Activated CD4-positive, alpha-beta memory T cell treated with anti-CD3 and anti-CD28 coated beads for 36 hours (primary cell): Measurements from ENCODE around the gene NDRG4. TPM values are rescaled to one million over a fixed set of nuclear protein-coding genes. Genes with fewer than 3 reads are reported as not detected.
"Not testable (repeated sequence)": the region's sequence is repeated elsewhere in the genome, so short reads cannot be mapped to it uniquely, and the experiment has no call there.

Experiments
- CTCF ChIA-PET: fragments of 350-600 bp; sonication (Branson Sonifier 250); formaldehyde crosslinking; loops from one replicate; lab custom pipeline; 2021; ENCODE audit warnings: antibody characterized with exemption, inconsistent platforms; lab: Charles Lee
- POLR2A ChIA-PET: fragments of 350-600 bp; sonication (Branson Sonifier 250); formaldehyde crosslinking; loops from one replicate; lab custom pipeline; 2021; ENCODE audit warnings: antibody characterized with exemption; lab: Charles Lee
- DNase-seq: peaks from one replicate; pipeline ENCODE4 v3.0.0-alpha.2; 2020
- H3K27ac Mint-ChIP-seq: one replicate; pipeline ENCODE4 v1.8.0; 2021; ENCODE audit warnings: mixed read lengths
- H3K27me3 Mint-ChIP-seq: one replicate; pipeline ENCODE4 v1.8.0; 2021; ENCODE audit warnings: mixed read lengths
- H3K36me3 Mint-ChIP-seq: one replicate; pipeline ENCODE4 v1.8.0; 2021; ENCODE audit warnings: mixed read lengths
- H3K4me1 Mint-ChIP-seq: one replicate; pipeline ENCODE4 v1.8.0; 2021; ENCODE audit warnings: low read depth, mixed read lengths
- H3K4me3 Mint-ChIP-seq: one replicate; pipeline ENCODE4 v1.8.0; 2021; ENCODE audit warnings: mild to moderate bottlenecking, mixed read lengths
- H3K9me3 Mint-ChIP-seq: one replicate; pipeline ENCODE4 v1.8.0; 2021; ENCODE audit warnings: mixed read lengths
- intact Hi-C: fragments of 100-400 bp; cut with micrococcal nuclease; formaldehyde crosslinking; loops from one replicate; pipeline ENCODE4 v1.15.1; 2023
- total RNA-seq, 2 experiments: library from RNA; stranded (reverse); gene quantifications; one replicate each; pipeline ENCODE4 v1.2.3, GENCODE V29; 2021

NDRG4 gene
- total RNA-seq, 2 experiments from 2014 or later, result 1.3 to 1.6 TPM

GRCh38 chr16:58487566-58488351 lies 12.2 kb upstream of the NDRG4 start:
- DNase-seq, result peak; percentile 78
- no peaks in the 10 kb centered on the region for H3K9me3 Mint-ChIP-seq
- no peak overlapping the region for H3K27ac Mint-ChIP-seq
- H3K4me1 Mint-ChIP-seq, result no peaks in the 10 kb centered on the region
- H3K4me3 Mint-ChIP-seq, result no peak overlapping the region
- POLR2A ChIA-PET, result interaction anchor here (1.0 kb wide), 1 partner anchor 151 kb away, joined by 6 read pairs; no protein-coding TSS in a partner anchor
- no peaks in the 10 kb centered on the region for H3K36me3 Mint-ChIP-seq
- H3K27me3 Mint-ChIP-seq, result peaks cover 2% of the 10 kb centered on the region
- CTCF ChIA-PET, result interaction anchor here (0.6 to 10.9 kb wide), 25 partner anchors 9 to 268 kb away, joined by 3 to 286 read pairs (median 5); no protein-coding TSS in a partner anchor
- intact Hi-C loops, result loop anchor here (1.0 to 10.0 kb wide), 2 partner anchors 151 to 463 kb away; partner anchors contain the start of gene MMP15

GRCh38 chr16:58488531-58488930 lies 11.4 kb upstream of the NDRG4 start:
- DNase-seq, result no peak
- Mint-ChIP-seq H3K27ac (no peak overlapping the region), H3K4me3 (no peak overlapping the region), H3K36me3 (no peaks in the 10 kb centered on the region), H3K4me1 (no peaks in the 10 kb centered on the region), H3K9me3 (no peaks in the 10 kb centered on the region), H3K27me3 (peaks cover under 1% of the 10 kb centered on the region)
- intact Hi-C loops, result loop anchor here (10.0 kb wide), 1 partner anchor 464 kb away; the partner anchor contains the start of gene MMP15
- ChIA-PET POLR2A (no interaction called here), CTCF (interaction anchor here (1.1 to 10.9 kb wide), 15 partner anchors 10 to 267 kb away, joined by 3 to 286 read pairs (median 5); no protein-coding TSS in a partner anchor)

- no peak for DNase-seq
- H3K27me3 Mint-ChIP-seq, result peaks cover 1% of the 10 kb centered on the region
- H3K27ac Mint-ChIP-seq, result no peak overlapping the region
- intact Hi-C loops, result no loop called here
- no peaks in the 10 kb centered on the region for H3K9me3 Mint-ChIP-seq
- ChIA-PET CTCF (interaction anchor here (3.3 to 10.9 kb wide), 2 partner anchors 154 to 266 kb away, joined by 22 to 286 read pairs; no protein-coding TSS in a partner anchor), POLR2A (no interaction called here)
- no peak overlapping the region for H3K4me3 Mint-ChIP-seq
- H3K4me1 Mint-ChIP-seq, result peaks cover 3% of the 10 kb centered on the region
- no peaks in the 10 kb centered on the region for H3K36me3 Mint-ChIP-seq
Observed at GRCh38 chr16:58490065-58490464, 9.9 kb upstream of the NDRG4 start.

- H3K9me3 Mint-ChIP-seq, H3K36me3 Mint-ChIP-seq, DNase-seq, POLR2A ChIA-PET, H3K27me3 Mint-ChIP-seq, H3K27ac Mint-ChIP-seq, intact Hi-C loops, H3K4me3 Mint-ChIP-seq, H3K4me1 Mint-ChIP-seq: not testable (repeated sequence)
- CTCF ChIA-PET, result interaction anchor here (10.9 kb wide), 1 partner anchor 154 kb away, joined by 286 read pairs; no protein-coding TSS in a partner anchor
Observed at GRCh38 chr16:58490539-58490938, 9.4 kb upstream of the NDRG4 start.

GRCh38 chr16:58492066-58492465 lies 7.9 kb upstream of the NDRG4 start:
- Mint-ChIP-seq H3K4me1 (peaks cover 15% of the 10 kb centered on the region), H3K36me3 (no peaks in the 10 kb centered on the region), H3K27ac (no peak overlapping the region), H3K9me3 (no peaks in the 10 kb centered on the region), H3K4me3 (no peak overlapping the region), H3K27me3 (peaks cover 1% of the 10 kb centered on the region)
- no peak for DNase-seq
- ChIA-PET POLR2A (no interaction called here), CTCF (interaction anchor here (10.9 kb wide), 1 partner anchor 156 kb away, joined by 286 read pairs; no protein-coding TSS in a partner anchor)
- intact Hi-C loops, result no loop called here

- Mint-ChIP-seq H3K9me3 (no peaks in the 10 kb centered on the region), H3K4me1 (peaks cover 15% of the 10 kb centered on the region), H3K4me3 (no peak overlapping the region), H3K36me3 (no peaks in the 10 kb centered on the region), H3K27ac (no peak overlapping the region), H3K27me3 (peaks cover 1% of the 10 kb centered on the region)
- ChIA-PET CTCF (interaction anchor here (1.8 to 10.9 kb wide), 2 partner anchors 157 to 263 kb away, joined by 8 to 286 read pairs; no protein-coding TSS in a partner anchor), POLR2A (no interaction called here)
- no peak for DNase-seq
- intact Hi-C loops, result no loop called here
Observed at GRCh38 chr16:58492735-58493134, 7.2 kb upstream of the NDRG4 start.

- DNase-seq, result no peak
- Mint-ChIP-seq H3K4me3 (no peak overlapping the region), H3K36me3 (no peaks in the 10 kb centered on the region), H3K9me3 (no peaks in the 10 kb centered on the region), H3K27me3 (peaks cover 1% of the 10 kb centered on the region), H3K4me1 (peaks cover 15% of the 10 kb centered on the region), H3K27ac (no peak overlapping the region)
- POLR2A ChIA-PET, result no interaction called here
- CTCF ChIA-PET, result interaction anchor here (0.7 to 10.9 kb wide), 4 partner anchors 9 to 262 kb away, joined by 3 to 286 read pairs (median 6); no protein-coding TSS in a partner anchor
- intact Hi-C loops, result no loop called here
Observed at GRCh38 chr16:58493756-58494431, 6.0 kb upstream of the NDRG4 start.

DNA sequence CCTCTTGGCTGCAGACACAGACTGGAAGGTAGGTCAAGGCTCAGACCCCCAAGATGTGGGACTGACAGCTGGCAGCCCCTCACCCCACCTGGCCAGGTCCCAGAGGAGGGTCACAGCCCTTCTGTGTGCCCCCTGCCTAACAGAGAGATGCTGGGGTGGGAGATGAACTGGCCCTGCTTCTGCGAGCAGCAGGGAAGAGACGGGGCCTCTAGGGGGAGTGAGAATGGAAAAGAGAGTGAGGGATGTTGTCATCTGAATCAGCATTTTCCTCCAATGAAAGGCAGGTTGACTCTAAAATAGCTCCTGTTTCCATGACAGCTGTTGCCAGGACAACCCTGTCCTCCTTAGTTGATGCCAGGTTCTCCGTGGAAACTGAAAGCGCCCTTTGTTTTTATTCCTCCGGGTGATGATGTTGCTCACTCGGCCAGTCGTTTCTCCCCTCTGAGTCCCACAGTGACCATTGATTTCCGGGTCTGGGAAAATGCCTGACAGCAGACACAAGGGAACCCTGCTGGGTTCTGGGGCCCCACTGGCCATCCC lies 4.9 kb upstream of the NDRG4 start:
- DNase-seq, result peak; percentile 85
- Mint-ChIP-seq H3K27ac (no peak overlapping the region), H3K9me3 (no peaks in the 10 kb centered on the region), H3K27me3 (peaks cover 1% of the 10 kb centered on the region), H3K36me3 (no peaks in the 10 kb centered on the region), H3K4me3 (no peak overlapping the region), H3K4me1 (peaks cover 15% of the 10 kb centered on the region)
- ChIA-PET POLR2A (interaction anchor here (1.6 kb wide), 1 partner anchor 23 kb away, joined by 3 read pairs; no protein-coding TSS in a partner anchor), CTCF (interaction anchor here (0.8 to 10.9 kb wide), 8 partner anchors 9 to 261 kb away, joined by 3 to 286 read pairs (median 4); no protein-coding TSS in a partner anchor)
- intact Hi-C loops, result loop anchor here (1.0 to 5.0 kb wide), 2 partner anchors 239 to 262 kb away; partner anchors contain the start of gene GOT2

DNA sequence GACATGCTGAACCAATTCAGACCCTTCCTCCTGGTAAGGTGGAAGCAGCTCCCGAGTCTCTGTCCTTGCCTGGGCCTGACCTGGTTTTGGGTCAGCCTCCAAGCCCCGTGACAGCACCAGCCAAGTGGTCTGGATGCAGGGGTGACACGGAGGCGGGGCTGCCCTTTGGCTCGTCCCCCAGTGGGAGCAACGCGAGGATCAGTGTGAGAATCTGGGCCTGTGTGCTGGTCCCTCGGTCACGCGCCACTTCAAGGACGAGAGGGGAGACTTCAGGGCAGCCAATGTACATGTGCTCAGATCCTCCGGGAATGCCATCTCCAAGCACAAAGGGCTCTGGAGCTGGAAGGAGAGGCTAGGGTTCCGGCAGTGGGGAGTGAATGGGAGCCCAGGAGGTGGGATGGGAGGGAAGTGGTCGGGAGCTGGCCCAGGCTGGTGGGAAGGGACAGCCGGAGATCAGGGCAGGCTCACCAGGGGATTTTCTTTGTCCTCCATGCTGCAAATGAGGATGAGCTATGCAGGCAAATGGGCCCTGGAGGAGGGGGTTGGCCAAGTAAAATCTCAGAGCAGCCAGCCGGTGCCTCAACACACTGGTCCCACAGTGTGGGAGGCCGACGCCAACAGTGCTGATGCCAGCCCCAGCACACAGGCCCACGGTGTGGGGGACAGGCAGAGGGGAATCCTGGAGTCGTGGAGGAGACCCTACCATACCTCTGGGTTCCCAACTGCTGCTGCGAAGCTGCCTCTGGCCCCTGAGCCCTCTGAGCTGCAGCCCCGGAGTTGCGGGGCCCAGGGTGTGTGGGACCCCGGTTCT lies 4.2 kb upstream of the NDRG4 start:
- H3K27ac Mint-ChIP-seq, result no peak overlapping the region
- ChIA-PET POLR2A (interaction anchor here (1.6 kb wide), 1 partner anchor 23 kb away, joined by 3 read pairs; no protein-coding TSS in a partner anchor), CTCF (interaction anchor here (0.8 to 10.9 kb wide), 9 partner anchors 8 to 261 kb away, joined by 3 to 286 read pairs (median 5); no protein-coding TSS in a partner anchor)
- no peaks in the 10 kb centered on the region for H3K36me3 Mint-ChIP-seq
- peaks cover 21% of the 10 kb centered on the region for H3K4me1 Mint-ChIP-seq
- no peak for DNase-seq
- intact Hi-C loops, result loop anchor here (1.0 to 5.0 kb wide), 2 partner anchors 239 to 262 kb away; partner anchors contain the start of gene GOT2
- peaks cover 1% of the 10 kb centered on the region for H3K27me3 Mint-ChIP-seq
- H3K4me3 Mint-ChIP-seq, result no peak overlapping the region
- H3K9me3 Mint-ChIP-seq, result no peaks in the 10 kb centered on the region

GRCh38 chr16:58497468-58497867 lies 2.5 kb upstream of the NDRG4 start:
- H3K9me3 Mint-ChIP-seq, result no peaks in the 10 kb centered on the region
- no peak overlapping the region for H3K4me3 Mint-ChIP-seq
- no peak for DNase-seq
- intact Hi-C loops, result loop anchor here (5.0 kb wide), 1 partner anchor 260 kb away; no protein-coding TSS in a partner anchor
- ChIA-PET CTCF (interaction anchor here (2.3 kb wide), 1 partner anchor 10 kb away, joined by 10 read pairs; no protein-coding TSS in a partner anchor), POLR2A (no interaction called here)
- H3K27me3 Mint-ChIP-seq, result peaks cover 8% of the 10 kb centered on the region
- H3K36me3 Mint-ChIP-seq, result no peaks in the 10 kb centered on the region
- H3K4me1 Mint-ChIP-seq, result peaks cover 25% of the 10 kb centered on the region
- no peak overlapping the region for H3K27ac Mint-ChIP-seq
